Superior temporal gyrus (tissue), 1 donor: ENCODE data around the gene CYTH3.
"Not testable (repeated sequence)": the region's sequence is repeated elsewhere in the genome, so short reads cannot be mapped to it uniquely, and the experiment has no call there.

Experiments used
- DNase-seq: peaks from one replicate; pipeline ENCODE4 v3.0.0-alpha.2; 2016; ENCODE audit errors: extremely low spot score

CYTH3 gene, protein sequence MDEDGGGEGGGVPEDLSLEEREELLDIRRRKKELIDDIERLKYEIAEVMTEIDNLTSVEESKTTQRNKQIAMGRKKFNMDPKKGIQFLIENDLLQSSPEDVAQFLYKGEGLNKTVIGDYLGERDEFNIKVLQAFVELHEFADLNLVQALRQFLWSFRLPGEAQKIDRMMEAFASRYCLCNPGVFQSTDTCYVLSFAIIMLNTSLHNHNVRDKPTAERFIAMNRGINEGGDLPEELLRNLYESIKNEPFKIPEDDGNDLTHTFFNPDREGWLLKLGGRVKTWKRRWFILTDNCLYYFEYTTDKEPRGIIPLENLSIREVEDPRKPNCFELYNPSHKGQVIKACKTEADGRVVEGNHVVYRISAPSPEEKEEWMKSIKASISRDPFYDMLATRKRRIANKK

DNA sequence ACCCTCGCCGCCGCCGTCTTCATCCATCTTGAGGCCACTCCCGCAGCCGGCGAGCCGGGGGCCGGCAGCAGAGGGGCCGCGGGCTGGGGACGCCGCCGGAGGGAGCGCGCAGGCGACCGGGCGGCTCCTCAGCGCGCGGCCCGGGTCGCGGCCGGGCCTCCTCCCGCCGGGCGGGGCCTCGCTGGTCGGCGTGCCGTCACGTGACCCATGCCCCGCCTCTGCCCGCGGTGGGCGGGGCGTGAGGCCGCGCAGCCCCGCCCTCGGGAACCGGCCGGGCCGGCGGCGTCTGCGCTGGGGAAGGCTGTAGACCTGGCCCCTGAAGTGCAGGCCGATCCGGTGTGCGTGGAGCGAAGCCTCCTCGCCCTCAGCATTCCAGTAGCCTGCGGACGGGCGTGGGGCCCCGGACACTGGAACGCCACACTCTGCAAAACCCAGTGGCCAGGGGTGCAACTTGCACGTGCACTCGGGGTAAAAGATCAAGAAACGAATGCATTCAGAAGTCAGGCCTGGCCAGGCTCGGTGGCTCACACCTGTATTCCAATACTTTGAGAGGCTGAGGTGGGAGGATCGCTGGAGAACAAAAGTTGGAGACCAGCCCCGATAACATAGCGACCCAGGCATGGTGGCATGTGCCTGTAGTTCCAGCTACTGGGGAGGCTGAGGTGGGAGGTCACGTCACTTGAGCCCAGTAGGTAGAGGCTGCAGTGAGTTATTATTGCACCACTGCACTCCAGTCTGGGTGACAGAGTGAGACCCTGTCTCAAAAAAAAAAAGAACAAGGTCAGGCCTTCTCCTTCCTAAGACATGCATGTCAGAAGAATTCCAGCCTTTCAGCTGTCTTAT lies at the start of gene CYTH3:
TSS of gene CYTH3 (minus strand) at position 144 of the 843 bp plus-strand sequence. CDS start at position 27, 117 bp downstream.
- peak; percentile 81 for DNase-seq

DNA sequence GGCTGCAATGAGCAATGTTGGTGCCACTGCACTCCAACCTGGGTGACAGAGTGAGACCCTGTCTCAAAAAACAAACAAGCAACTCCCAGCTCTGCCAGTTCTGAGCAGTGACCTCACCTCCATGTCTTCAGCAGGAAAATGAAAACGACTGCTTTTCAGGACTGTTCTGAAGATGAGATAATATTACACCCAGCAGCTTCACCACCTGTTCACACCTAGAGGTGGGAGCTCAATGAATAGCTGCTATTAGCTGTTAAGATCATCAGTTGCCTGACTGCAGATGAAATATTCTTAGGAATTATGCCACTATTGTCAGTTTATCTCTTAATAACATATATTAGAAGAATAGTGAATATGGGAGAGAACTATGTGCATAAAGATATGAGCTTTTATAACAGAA lies 48.4 kb upstream of the CYTH3 start:
- no peak for DNase-seq

DNA sequence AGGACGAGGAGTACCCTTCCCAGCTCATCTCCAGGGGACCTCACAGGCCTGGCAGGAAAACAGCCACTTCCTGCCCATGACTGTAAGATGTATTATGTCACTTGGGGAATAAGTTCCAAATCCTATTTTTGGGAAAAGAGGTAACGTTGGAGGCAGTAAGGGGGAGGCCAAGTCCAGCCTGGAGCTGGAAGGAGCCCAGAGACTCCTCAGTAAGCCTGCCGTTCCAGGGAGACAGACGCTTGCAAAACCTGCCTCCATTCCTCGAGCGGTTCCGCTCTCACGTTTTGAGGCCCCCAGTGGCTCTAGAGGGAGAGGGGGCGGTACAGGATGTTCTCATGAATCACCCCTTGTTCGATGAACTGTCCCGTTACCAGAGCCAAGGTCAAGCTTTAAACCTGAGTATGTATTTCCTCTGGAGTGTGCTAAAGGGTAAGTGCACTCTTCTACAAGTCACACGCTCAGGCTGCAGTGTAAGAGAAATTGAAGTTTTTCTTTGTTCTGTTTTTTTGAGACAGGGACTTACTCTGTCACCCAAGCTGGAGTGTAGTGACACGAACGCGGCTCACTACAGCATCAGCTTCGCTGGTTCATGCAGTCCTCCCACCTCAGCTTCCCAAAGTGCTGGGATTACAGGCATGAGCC lies 45.5 kb upstream of the CYTH3 start:
- no peak for DNase-seq

DNA sequence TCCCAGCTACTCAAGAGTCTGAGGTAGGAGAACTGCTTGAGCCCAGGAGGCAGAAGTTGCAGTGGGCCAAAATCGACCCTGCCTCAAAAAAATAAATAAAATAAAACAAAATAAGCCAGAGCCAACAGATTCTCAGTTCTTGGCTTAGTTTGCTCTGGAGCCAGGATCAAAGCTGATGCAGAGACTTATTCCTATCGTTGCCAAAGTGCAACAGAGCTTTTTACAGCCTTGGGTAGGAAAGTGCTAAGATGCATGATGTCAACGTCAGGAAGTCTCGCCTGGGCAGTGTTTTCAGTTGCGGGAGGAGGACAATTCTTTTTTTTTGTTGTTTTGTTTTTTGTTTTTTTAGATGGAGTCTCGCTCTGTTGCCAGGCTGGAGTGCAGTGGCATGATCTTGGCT lies 43.8 kb upstream of the CYTH3 start:
- no peak for DNase-seq

DNA sequence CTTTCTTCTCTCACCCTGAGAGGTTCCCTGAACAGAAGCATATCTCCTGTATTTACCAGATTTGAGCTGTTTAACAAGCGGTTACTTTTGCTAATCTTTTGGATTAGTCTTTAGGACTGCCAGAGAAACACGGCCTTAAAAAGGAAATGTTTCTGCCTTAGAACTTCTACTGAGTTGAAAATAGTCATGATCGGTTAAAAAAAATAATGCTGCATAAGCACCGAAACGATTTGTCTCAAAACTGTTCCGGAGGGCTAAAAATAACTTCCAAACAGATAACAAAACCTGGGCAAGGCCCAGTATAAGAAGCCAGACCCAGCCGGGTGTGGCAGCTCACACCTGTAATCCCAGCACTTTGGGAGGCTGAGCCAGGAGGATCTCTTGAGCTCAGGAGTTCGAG lies 43.3 kb upstream of the CYTH3 start:
- no peak for DNase-seq

DNA sequence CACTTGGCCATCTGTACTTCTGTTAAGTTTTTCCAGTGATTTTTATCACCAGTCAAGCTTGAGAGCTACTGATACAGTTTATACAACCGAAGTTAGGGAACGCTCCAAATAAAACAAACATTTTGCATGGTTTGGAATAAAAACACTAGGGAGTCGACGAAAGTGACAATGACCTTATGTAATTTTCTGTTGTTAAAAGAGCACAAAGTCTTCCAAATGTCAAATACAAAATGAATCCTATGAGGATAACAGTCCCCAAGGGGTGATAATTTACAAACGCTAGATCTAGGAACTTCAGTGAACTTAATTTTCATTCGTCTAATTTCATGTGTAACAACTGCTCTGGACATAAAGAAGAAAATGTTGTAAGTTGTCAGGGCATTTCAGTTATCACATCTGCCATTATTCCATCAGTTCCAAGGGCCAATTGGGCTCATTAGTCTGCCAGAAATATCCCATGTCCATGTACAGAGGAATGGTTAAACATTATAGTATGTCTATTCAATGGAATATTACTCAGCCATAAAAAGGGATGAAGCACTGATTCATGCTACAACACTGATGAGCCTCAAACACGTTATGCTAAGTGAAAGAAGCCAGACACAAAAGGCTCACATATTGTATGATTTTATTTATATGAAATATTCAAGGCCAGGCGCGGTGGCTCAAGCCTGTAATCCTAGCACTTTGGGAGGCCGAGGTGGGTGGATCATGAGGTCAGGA lies 38.0 kb upstream of the CYTH3 start:
- no peak for DNase-seq

DNA sequence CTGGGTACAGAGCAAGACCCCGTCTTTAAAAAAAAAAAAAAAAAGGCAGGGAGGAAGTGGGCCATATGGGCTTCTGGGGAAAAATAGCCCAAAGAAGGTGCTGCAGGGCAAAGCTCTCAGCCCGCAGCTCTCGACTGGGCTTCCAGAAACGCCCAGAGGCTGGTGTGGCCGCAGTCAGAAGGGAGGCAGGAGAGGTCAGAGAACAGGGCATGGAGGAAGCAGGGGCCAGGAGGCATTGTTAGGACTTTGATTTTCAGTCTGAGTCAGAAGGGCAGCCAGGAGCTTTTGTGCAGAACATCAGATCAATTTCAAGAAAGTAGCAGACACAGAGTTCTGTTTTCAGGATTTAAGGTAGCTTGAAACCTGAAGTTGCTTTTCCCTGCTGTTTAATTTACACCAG lies 35.3 kb upstream of the CYTH3 start:
- no peak for DNase-seq

DNA sequence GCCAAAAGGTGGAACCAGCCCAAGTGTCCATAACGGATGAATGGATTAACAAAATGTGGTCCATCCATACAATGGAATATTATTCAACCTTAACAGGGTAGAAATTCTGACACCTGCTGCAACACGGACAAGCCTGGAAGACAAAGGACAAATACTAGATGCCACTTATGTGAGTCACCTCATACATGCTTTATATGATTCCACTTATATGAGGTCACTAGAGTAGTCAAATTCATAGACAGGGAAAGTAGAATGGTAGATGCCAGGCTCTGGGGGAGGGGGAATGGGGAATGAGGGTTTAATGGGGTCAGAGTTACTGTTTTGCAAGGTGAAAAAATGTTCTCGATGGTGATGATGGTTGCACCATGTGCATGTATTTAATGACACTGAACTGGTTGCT lies 34.0 kb upstream of the CYTH3 start:
- DNase-seq, result no peak

DNA sequence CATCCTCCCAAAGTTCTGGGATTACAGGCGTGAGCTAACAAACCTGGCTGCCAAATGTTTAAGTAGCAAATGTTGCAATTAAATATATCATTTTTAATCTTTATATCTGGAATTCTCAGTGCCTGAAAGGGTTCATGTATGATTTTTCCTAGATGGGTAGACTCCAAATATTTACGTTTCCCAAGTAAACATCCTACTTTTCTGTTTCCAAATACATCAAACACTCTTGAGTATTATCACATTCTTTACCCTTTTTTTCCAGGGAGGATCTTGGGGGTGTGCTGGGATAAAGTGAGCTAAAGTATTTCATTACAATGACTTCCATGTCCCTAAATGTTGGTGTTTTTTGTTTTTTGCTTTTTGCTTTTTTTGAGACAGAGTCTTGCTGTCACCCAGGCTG lies 32.9 kb upstream of the CYTH3 start:
- DNase-seq, result no peak

DNA sequence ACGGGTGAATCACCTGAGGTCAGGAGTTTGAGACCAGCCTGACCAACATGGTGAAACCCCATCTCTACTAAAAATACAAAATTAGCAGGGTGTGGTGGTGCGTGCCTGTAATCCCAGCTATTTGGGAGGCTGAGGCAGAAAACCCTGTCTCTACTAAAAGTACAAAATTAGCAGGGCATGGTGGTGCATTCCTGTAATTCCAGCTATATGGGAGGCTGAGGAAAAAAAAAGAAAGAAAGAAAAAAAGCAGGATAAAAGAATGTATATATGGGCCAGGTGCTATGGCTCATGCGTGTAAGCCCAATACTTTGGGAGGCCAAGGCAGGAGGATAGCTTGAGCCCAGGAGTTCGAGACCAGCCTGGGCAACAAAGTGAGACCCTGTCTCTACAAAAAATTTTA lies 29.0 kb upstream of the CYTH3 start:
- DNase-seq, result not testable (repeated sequence)

DNA sequence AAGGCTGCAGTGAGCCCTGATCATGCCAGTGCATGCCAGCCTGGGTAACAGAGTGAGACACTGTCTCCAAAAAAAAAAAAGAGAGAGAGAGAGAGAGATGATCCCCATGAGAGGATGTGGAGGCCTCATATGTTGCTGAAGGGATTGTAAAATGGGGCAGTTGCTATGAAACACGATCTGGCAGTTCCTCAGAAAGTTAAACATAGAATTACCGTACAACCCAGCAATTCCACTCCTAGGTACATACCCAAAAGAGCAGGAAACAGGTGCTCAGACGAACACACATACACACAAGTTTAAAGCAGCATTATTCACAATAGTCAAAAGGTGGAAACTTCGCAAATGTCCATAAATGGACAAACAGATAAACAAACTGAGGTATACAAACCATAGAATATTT lies 27.4 kb upstream of the CYTH3 start:
- DNase-seq, result no peak

DNA sequence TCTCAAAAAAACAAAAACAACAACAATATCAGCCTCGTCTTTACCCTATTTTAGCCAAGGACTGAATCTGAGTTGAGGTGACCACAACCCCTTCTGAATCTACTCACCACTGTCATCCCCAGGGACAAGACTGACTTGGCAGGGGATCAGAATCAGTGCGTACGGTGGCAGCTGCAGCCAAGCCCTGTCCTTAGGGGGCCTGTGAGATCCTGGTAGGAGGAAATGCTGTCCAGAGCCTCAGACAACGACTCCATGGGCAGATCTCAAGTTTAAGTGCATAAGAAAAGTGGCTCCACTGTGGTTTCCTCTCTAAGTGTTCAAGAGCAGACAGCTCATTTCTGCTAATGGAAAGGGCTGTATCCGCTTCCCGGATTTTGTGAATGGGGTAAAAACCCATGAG lies 22.4 kb upstream of the CYTH3 start:
- DNase-seq, result no peak

DNA sequence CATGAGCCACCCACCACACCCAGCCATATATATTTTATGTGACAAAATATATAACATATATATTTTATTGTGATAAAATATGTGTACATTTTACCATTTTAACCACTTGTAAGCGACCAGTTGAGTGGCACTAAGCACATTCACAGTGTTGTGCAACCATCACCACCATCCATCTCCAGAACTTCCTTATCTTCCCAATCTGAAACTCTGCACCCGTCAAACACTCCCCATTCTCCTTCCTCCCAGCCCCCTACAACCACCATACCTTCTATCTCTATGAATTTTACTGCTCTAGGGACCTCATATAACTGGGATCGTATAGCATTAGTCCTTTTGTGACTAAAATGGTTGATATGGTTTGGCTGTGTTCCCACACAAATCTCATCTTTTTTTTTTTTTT lies 20.8 kb upstream of the CYTH3 start:
- DNase-seq, result no peak

DNA sequence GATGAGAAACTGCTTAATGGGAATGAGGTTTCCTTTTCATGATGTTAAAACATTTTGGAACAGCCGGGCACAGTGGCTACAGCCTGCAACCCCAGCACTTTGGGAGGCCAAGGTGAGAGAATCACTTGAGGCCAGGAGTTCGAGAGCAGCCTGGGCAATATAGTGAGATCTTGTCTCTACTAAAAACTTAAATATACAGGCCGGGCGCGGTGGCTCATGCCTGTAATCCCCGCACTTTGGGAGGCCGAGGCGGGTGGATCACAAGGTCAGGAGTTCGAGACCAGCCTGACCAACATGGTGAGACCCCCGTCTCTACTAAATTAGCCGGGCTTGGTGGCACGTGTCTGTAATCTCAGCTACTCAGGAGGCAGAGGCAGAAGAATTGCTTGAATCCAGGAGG lies 19.5 kb upstream of the CYTH3 start:
- not testable (repeated sequence) for DNase-seq

DNA sequence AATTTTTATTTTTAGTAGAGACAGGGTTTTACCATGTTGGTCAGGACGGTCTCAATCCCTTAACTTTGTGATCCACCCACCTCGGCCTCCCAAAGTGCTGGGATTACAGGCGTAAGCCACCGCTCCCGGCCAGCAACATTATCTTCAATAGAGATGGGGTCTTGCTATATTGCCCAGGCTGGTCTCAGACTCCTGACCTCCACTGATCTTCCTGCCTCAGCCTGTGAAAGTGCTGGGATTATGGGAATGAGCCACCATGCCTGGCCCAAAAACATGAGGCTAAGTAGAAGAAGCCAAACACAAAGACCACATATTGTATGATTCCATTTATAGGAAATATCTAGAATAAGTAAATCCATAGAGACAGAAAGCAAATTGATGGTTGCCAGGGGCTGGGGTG lies 19.1 kb upstream of the CYTH3 start:
- DNase-seq, result no peak

DNA sequence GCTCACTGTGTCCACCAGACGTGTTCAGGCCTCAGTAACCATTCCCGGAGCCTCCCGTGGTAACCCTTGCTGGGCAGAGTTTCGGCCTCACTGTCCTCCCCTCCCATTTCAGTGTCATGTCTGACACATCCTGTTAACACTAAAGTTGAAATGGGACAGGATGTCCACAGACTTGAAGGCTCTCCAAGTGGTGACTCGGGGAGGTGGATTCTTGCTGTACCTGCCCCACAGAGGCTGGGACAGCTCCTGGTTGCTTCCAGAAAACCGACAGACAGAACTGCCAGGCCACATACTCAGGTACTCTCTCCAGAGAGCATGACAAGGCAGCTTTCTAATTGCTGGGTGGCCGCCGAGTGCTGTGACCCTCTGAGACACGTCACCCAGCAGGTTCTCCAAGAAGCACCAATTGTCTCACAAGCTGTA lies 17.9 kb upstream of the CYTH3 start:
- DNase-seq, result no peak

DNA sequence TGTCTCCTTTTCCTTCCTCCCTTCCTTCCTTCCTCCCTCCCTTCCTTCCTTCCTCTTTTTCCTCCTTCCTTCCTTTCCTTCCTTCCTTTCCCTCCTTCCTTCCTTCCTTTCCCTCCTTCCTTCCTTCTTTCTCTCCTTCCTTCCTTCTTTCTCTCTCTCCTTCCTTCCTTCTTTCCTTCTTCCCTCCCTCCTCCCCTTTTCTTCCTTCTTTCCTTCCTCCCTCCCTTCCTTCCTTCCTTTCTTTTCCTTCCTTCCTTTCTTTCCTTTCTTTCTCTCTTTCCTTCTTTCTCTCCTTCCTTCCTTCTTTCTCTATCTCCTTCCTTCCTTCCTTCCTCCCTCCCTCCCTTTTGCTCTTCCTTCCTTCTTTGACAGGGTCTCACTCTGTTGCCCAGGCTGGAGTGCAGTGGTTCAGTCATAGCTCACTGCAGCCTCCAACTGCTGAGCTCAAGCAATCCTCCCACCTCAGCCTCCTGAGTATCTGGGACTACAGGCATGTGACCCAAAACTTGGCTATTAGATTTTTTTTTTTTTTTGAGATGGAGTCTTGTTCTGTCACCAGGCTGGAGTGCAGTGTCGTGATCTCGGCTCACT lies 15.9 kb upstream of the CYTH3 start:
- DNase-seq, result no peak

DNA sequence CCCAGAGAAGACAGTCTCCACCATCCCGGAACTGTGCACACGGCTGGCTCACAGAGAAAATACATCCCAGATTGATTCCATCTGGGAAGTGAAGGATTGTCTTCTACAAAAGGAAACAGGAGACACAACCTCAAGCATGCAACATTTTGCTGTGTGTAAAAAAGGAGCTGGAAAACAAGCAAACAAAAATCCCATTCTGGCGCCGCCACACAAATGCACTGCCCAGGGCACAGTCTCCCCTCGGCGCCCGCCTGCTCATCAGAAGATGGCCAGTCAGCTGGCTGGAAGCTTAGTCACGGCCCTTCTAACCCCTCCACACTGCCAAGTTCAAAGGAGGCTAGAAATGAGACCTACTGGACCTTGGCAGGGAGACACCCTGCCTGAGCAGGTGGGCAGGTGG lies 14.1 kb upstream of the CYTH3 start:
- no peak for DNase-seq

DNA sequence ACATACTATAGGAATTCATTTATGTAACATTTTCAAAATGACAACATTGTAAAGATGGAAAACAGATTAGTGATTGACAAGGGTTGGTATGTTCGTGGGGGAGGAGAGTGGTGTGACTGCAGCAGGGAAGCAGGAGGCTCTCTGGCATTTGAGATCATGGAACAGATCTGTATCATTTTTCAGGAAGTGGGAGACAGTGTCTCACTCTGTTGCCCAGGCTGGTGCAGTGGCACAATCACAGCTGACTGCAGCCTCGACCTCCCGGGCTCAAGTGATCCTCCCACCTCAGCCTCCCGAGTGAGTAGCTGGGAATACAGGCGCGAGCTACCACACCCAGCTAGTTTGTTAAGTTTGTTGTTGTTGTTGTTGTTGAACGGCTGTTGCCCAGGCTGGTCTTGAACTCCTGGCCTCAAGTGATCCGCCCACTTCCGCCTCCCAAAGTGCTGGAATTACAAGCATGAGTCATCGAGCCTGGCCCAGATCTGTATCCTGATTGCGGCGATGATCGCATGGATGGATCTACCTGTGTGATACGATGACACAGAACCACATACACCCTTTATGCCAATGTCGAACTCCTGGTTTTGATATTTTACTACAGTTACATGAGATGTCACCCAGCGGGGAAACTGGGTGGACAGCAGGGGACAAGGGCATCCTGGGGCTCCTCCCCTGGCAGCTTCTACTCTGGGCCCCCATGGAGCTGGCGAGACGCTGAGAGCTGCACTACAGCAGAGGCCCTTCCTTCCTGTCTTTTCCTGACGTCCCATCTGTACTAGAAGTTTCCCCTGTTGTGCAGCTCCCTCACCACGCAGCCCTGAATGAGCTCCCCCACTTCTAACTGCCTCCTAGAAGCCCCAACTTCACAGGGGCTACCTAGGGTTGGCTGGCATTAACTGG lies 12.3 kb upstream of the CYTH3 start:
- no peak for DNase-seq

DNA sequence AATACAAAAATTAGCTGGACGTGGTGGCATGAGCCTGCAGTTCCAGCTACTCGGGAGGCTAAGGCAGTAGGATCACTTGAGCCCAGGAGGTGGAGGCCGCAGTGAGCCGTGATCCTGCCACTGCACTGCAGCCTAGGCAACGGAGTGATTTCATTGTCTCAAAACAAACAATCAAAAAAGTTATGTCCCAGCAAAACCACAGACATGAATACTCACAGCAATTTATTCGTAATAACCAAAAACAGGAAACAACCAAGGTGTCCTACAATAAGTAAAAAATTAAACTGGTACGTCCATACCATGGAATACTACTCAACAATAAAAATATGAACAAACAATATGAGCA lies 11.6 kb upstream of the CYTH3 start:
- no peak for DNase-seq
